Left ventricle myocardium superior (tissue), 1 donor: ENCODE measurements around the gene C10orf71. TPM values are rescaled to one million over a fixed set of nuclear protein-coding genes. Genes with fewer than 3 reads are reported as not detected.

Source experiments
- ATAC-seq: fragments of 200-7000 bp; cut with Tn5 transposase; one replicate; pipeline ENCODE4 v1.9.1; 2020; ENCODE audit warnings: mild to moderate bottlenecking, moderate library complexity
- DNase-seq: peaks from one replicate; pipeline ENCODE4 v3.0.0-alpha.2; 2020
- intact Hi-C: fragments of 100-400 bp; cut with micrococcal nuclease; formaldehyde crosslinking; loops from one replicate; pipeline ENCODE4 v1.11.0; 2022
- total RNA-seq: library from RNA; stranded (reverse); fragmentation: NEBNext Ultra II Directional; extraction: Animal tissue kit (Norgen Biotek cat#: 25700); gene quantifications from one replicate; pipeline ENCODE4 v1.2.1, GENCODE V29; 2021
- donor health status: DM: no; HTN: yes; CAD: no; lungs with severe emphysema.

The C10orf71 gene
- total RNA-seq, 1 donor from 2014 or later, result 126 TPM

DNA sequence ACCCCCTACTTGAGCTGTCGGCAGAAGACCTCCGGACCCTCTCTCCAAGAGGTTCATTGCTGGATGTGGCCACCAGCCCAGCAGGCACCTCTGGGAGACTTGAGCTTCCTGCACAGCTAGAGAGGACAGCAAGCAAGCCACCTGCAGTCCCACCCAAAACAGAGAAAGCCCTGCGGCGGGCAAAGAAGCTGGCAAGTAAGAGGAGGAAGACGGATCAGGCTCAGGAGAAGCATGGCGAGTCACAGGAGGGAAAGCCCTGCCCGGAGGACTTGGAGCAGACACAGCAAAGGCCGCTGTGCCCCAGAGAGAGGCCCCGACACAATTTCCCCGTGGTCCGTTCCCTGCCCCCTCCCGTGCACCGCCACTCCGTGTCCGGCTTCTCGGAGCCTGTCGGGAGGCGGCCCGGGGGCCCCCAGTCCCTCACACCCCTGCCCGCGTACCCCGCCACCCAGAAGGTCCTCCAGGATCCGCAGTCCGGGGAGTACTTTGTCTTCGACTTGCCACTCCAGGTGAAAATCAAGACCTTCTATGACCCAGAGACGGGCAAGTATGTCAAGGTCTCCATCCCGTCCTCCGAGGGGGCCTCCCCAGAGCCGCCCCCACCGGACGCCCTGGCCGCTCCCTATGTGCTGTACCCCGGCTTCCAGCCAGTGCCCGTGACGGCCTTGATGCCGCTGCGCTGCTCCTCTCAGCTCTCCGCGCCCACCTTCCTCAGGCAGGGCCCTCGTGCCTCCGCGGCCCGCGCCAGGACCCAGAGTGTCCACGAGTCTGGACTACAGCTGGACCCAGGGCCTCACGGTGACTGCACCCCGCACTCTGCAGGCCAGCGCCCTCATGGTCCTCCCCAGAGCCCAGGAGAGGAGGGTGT, 27.2 kb downstream of the C10orf71 start:
- ATAC-seq (no peak), DNase-seq (no peak)
- intact Hi-C loops, result no loop called here

DNA sequence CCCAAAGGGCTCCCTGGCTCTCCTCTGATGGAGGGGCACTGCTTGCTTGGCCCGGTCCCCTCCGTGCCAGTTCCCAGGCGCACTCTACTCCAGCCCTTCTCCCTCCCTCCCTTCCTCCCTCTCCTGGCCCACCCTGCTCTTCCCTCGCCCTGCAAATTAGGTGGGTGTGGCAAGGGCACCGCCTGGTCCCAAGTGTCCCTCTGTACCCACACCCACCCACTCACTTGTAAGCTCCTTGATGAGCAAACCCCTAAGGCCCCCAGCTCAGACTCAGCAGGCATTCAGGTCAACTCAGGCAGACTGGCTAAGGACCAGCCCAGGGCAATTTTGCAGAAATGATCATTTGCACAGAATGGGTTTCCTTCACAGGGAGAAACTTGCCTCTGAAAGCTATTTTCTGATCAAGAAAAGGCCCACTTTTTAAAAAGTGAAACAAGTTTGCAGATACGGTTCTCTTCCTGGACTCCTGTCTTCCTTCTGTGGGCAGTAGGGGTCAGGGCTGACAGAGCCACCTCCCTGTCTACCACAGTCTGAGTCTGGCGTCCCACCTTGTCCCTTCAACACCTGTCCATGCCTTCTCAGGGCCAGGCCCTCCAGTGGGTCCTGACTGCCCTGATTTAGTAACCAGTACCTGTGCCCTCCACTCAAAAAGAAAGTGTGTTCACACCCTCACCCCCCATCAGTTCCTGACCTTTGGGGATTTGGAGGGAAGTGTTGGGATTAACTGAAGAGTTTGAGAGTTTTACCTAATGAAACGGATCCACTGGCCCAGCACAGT, 28.3 kb downstream of the C10orf71 start:
- intact Hi-C loops, result no loop called here
- DNase-seq, result no peak
- ATAC-seq, result no peak

DNA sequence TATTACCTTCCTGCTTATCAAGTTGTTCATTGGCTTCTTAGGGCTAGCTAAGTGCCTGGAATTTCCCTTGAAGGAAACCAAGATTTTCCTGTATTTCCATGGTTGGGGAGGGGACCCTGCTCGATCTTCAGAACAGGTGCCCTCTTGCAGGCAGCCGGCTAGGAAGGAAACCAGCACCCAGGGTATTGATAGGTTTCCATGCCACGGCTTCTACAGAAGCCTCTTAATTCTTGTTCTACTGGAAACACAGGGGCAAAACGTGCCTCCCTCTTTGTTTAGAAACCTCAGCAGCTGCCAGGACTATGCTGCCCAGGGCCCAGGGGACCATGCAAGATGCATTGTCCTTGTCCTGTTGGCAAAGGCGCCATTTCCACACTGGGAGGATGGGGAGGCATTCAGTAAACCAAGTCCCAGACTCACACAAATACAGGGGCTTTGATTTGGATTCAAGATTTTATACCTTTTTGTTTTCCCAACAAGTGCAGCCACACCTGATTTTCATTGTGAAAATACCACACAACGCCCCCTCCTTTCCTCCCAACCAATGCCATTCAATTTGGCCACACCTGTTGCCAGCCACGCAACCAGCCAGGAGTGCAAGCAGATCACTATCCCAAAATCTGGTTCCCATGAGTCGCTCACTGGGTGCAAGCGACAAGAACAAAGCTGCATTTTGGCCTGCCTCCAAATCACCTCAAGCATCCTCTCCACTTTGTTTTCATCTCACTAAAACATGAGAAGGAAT, 29.6 kb downstream of the C10orf71 start:
- intact Hi-C loops, result no loop called here
- DNase-seq (no peak), ATAC-seq (no peak)

DNA sequence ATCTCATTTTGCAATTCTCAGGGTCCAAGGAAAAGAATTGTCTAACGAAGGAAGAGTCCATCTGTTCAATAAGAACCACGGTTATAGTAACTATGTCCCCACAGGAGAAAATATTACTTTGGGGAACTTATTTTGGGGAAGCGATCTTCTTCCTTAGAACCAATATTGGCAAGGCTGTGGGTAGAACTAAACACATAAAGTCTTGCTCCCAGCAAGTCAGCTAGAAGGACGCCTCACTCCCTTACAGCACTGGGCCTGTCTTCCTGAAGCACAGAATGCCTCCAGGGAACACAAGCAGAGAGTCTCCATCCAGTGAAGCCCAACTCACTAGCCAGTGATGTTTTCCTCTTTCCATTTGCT, 30.2 kb downstream of the C10orf71 start:
- DNase-seq, result no peak
- intact Hi-C loops, result no loop called here
- ATAC-seq, result peak; percentile 10

DNA sequence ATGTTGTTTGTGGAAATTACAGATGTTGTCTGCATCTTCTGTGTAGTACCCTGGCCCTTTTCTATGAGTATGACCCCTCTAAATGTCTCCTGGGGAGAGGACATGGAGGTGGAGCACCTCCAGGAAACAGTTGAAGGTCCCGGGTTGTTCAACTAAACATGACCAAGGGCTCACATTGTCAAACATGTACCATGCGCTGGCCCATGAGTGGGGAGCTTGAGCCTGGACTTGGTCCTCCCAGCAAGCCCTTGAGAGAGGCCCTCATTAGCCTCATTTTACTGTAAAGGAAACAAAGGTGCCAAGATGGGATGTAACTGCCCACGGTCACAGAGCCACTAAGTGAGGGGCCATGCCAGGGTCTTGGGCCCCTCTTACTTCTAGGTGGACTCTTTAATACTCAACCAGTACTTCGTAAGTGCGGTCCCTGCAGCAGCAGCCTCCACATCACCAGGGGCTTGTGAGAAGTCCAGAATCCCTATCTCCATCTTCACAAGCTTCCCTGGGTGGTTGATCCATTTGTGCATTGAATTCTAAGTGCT, 31.2 kb downstream of the C10orf71 start:
- no peak for ATAC-seq
- intact Hi-C loops, result no loop called here
- no peak for DNase-seq

DNA sequence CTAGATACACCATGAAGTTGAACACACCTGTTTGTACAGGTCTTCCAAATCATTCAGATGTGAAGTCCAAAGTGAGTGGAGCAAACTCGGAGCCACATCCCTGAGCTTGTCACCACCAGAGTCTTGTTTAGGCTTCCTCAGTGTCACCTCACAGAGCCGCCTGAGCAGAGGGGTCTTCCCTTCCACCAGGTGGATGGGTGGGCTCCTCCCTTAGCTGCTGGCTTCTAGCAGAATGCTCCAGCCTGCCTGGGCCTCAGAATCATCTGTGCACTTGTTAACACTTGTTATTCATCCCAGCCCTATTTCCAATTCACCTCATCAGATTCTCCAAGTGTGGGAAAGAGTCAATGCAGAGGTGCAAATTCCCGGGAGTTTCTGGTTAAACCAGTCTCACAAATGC, 32.5 kb downstream of the C10orf71 start:
- intact Hi-C loops, result no loop called here
- DNase-seq, result no peak
- no peak for ATAC-seq

DNA sequence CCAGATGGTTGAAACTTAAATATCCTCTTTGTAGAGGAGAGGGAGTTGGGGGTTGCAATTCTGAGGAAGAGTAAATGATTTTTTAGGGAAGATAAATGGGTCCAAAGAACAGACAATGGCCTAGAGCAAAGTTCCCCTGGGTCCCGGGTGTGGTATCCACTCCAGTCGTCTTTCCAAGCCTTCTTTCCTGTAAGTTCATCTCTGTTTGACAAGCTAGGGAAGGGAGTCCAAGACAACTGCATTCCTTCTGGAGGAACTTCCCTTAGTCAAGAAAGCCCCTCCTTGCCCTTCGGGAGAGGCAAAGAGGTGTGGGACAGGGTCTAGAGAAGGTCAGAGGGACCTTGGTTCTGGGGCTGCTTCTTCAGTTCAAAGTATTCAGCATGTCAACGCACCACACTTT, 33.4 kb downstream of the C10orf71 start:
- ATAC-seq (no peak), DNase-seq (no peak)
- intact Hi-C loops, result no loop called here

DNA sequence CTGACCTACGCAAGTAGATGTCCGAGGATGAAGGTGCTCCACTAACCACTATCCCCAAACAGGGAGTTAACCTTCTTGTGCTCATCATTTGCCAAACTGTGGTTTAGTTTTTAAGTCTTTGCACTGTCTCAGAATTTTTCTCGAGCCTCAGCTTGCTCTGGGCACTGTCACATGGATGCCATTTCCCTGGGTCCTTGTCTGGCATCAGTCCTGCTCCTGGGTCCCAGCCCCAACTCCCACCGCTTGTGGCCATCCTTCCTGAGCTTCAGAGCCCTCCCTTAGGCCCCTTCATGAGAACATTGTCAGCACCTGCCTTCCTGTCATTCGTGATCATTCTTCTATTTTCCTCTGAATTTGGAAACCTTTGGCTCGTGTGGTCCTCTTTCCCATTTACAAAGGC, 33.8 kb downstream of the C10orf71 start:
- DNase-seq (no peak), ATAC-seq (no peak)
- intact Hi-C loops, result no loop called here

DNA sequence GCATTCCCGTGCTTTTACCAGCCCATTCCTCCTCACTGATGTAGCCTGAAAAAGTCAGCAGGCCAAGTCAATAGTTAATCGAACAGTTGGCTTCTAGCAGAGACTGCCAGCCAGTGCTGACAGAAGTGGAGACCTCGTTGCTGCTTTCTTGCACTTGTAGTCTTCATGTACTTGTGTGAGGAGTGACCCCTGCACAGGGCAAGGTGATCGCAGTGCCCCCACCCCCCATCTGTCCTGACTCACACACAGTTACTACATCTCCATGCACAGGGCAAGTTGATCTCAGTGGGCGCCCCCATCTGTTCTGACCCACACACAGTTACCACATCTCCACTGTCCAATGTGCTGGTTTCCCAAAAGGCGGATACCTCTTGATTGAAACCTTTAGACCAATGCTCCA, 34.2 kb downstream of the C10orf71 start:
- no peak for ATAC-seq
- intact Hi-C loops, result no loop called here
- DNase-seq, result no peak

DNA sequence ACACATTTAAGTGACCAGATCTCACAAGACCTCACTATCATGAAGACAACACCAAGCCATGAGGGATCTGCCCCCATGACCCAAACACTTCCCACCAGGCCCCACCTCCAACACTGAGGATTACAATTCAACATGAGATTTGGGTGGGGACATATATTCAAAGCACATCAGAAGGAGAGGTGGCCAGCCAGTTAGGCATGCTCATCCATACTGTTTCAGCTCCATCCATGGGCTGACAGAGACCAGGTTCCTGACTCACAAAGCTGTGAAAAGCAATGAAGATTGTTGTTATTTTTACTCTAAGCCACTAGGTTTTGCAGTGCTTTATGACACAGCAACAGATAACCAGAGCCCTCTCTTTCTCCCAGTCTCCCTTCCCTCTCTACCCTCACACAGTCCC, 36.0 kb downstream of the C10orf71 start:
- no peak for DNase-seq
- intact Hi-C loops, result no loop called here

DNA sequence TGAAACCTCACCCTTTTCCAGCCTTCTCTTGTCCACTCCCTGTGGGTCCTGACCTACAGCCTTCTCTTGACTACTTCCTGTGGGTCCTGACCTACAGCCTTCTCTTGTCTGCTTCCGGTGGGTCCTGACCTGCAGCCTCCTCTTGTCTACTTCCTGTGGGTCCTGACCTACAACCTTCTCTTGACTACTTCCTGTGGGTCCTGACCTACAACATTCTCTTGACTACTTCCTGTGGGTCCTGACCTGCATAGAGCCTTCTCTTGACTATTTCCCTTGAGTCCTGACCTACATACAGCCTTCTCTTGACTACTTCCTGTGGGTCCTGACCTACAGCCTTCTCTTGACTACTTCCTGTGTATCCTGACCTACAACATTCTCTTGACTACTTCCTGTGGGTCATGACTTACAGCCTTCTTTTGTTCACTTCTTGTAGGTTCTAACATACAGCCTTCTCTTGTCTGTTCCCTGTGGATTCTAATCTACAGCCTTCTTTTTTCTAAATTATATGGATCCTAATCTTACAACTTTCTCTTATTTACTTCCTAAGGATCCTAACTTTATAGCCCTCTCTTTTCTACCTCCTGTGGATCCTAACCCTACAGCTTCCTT, 36.5 kb downstream of the C10orf71 start:
- ATAC-seq, result no peak
- intact Hi-C loops, result no loop called here

More for the DNA sequence above, 36.0 kb downstream of the C10orf71 start:
- no peak for ATAC-seq

DNA sequence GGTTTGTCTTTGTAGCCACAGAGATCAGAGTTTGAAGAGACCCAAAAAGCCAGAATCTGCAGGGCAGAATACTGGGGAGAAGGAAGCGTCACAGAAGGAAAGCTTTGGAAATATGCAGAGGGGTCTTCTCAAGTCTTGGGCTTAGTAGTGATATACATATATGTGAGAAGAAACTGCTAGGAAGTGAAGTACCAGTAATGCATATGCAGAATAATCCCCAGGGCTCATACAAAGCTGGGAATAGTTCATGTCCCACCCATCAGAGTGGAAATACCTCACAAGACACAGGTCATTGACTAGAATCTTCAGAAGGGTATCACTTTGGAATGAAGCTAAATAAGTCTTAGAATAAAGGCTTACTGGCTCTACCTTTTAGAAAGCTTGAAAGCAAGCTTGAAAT, 39.6 kb downstream of the C10orf71 start:
- no peak for DNase-seq
- ATAC-seq, result no peak
- intact Hi-C loops, result no loop called here

More for the DNA sequence above, 36.5 kb downstream of the C10orf71 start:
- no peak for DNase-seq

DNA sequence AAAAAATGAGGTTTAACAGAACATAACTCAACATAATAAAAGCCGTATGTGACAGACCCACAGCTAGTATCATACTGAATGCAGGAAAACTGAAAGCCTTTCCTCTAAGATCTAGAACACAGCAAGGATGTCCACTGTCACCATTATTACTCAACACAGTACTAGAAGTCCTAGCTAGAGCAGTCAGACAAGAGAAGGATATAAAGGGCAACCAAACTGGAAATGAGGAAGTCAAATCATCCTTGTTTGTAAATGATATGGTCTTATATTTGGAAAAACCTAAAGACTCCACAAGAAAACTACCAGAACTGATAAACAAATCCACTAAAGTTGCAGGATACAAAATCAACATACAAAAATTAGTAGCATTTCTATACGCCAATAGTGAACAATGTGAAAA, 45.9 kb downstream of the C10orf71 start:
- no peak for ATAC-seq
- intact Hi-C loops, result no loop called here
- no peak for DNase-seq

DNA sequence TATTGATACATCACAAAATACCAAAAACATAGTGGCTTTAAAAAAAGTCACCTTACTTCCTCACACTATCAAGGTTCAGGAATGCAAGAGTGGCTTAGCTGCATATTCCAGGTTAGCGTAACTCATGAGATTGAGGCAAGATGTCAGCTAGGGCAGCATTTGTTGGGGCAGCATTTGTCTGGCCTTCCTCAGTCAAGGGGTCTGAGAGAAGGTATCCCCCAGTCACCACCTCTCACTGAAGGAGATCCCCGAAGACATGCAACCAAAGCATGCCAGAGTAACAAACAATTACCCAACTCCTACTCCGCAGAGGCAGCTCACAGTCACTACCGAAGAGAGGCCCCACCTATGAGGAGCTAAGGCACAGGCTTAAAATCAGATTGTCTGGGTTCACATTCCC, 48.4 kb downstream of the C10orf71 start:
- DNase-seq (no peak), ATAC-seq (no peak)
- intact Hi-C loops, result no loop called here

DNA sequence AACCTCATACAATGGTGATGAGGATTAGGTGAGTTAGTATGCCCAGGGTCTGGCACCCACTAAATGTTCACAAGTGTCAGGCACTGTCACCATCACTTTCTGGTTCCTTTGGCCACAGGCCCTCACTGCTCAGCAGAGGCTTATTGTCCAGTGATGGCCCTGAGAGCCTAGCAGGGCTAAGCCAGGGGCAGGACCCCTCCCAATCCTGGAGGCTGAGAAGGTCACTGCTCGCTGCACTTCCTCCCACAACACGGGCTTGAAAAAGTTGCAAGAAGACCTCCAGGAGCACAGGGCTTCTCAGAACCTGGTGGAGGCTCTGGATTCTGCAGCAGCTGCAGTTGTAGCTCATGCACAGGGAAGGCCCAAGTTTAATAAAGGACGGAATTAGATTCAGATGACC, 48.9 kb downstream of the C10orf71 start:
- ATAC-seq, result no peak
- intact Hi-C loops, result no loop called here
- DNase-seq, result no peak

DNA sequence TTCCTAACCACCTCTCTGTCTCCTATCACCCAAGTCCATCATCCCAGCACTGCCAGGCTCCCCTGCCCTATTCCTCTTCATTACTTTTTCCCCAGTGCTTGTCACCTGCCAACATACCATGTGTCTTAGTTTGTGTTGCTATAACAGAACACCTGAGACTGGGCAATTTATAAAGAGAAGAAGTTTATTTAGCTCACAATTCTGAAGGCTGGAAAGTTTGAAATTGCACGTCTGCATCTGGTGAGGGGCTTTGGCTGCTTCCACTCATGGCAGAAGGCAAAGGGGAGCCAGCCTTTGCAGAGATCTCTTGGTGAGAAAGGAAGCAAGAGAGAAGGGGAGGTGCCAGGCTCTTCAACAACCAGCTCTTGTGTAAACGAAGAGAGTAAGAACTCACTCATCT, 49.6 kb downstream of the C10orf71 start:
- DNase-seq (no peak), ATAC-seq (no peak)
- intact Hi-C loops, result no loop called here

DNA sequence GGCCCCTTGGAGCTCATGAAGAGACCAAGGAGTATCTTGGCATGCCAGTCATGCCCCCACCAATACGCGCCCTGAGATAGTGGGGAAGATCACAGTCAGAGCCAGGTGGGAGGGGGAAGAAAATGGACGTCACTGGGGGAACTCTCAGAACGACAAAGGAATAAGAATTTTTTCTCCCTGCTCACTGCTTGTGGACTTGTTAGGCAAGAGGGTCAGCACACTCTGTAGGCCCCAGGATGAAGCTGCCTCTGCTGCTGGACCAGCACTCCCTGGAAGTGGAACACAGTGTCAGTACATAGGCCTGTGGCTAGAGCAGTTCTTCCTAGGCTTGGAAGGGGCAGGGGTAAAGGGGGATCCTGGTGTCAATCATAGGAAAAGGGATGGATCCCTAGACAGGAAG, 50.4 kb downstream of the C10orf71 start:
- DNase-seq, result no peak
- intact Hi-C loops, result no loop called here
- ATAC-seq, result no peak

DNA sequence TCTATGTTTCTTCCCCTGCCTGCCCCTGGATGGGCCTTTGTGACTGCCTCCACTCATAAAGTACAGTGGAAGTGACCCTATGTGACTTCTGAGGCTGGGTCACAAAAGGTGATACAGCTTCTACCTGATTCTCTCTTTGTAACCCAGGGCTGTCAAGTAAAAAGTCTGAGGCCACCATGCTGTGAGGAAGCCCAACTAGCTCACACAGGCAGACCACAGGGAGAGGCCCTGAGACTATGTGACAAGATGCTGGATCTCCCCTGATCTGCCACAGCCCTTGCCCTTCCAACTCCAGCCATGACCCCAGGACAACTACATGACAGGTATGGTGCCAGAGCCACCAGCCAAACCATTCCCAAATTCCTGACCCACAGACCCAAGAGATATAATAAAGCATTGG, 51.2 kb downstream of the C10orf71 start:
- DNase-seq (no peak), ATAC-seq (no peak)
- intact Hi-C loops, result no loop called here

DNA sequence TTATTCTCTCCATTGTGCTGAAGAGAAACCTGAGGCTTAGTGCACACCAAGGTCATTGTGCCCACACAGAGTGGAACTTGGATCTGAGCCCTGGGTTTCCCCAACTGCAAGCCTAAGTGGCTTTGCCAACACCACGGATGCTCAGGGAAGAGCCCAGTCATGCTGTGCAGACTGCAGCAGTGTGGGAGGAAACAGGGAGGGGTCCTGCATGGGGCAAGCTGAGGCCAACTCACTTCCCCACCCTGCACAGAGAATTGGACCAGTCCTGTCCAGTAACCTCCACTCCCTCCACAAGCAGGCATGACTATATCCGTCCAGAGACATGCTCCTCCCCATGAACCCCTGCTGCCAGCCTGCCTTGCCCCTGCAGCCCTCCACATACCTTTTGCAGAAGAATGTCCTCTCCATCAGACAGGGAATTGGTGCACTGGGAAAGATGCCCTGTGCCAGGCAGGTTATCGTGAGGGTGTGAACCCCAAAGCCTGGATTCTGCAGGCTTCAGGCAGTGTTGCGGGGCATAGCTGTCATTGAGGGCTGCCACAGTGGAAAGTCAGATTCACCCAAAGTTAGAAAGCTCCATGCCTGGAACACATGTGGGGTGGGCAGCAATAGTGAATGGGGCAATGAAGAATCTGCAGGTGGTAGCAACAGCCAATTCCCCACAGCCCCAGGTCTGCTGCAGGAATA, 52.0 kb downstream of the C10orf71 start:
- DNase-seq (no peak), ATAC-seq (no peak)
- intact Hi-C loops, result no loop called here
